Thoracic aorta (tissue), 2 donors: ENCODE results near the gene C15orf40. TPM values are rescaled to one million over a fixed set of nuclear protein-coding genes. Genes with fewer than 3 reads are reported as not detected.

ENCODE experiments used
- ATAC-seq: fragments of 150-250 bp; one replicate; pipeline ENCODE4 v1.8.0; 2017; ENCODE audit warnings: low read depth; ENCODE audit not compliant: insufficient number of reproducible peaks, low FRiP score
- DNase-seq: peaks from one replicate; pipeline ENCODE4 v3.0.0-alpha.2; 2020; ENCODE audit warnings: low spot score
- H3K27ac ChIP-seq, 2 donors: fragments of 200-600 bp; sonication (generic); 1 replicate in 1 of 2; 2 replicates in 1 of 2; pipeline ENCODE4 v1.5.1; 2016; ENCODE audit warnings: mild to moderate bottlenecking in 2 of 2, moderate library complexity in 2 of 2
- H3K27me3 ChIP-seq: fragments of 200-600 bp; sonication (generic); replicated peaks from 2 replicates; pipeline ENCODE4 v1.6.0; 2016; ENCODE audit warnings: mild to moderate bottlenecking; ENCODE audit not compliant: insufficient read depth
- H3K36me3 ChIP-seq: fragments of 200-600 bp; sonication (generic); one replicate; pipeline ENCODE4 v1.5.1; 2016
- H3K4me1 ChIP-seq, 2 donors: fragments of 200-600 bp; sonication (generic); 1 replicate in 1 of 2; 2 replicates in 1 of 2; pipeline versions ENCODE4 v1.5.1 to v1.6.0; 2016; ENCODE audit warnings: low read depth in 2 of 2, mild to moderate bottlenecking in 1 of 2; ENCODE audit not compliant: control insufficient read depth in 1 of 2
- H3K4me3 ChIP-seq: fragments of 200-600 bp; sonication (generic); 2 replicates; pipeline ENCODE4 v1.5.1; 2016; ENCODE audit warnings: mild to moderate bottlenecking
- H3K9me3 ChIP-seq: fragments of 200-600 bp; sonication (generic); 2 replicates; pipeline ENCODE4 v1.5.1; 2016
- CTCF ChIP-seq: fragments of 200-600 bp; sonication (generic); IDR thresholded peaks from one replicate; pipeline ENCODE4 v1.5.1; 2019; ENCODE audit warnings: antibody characterized with exemption
- total RNA-seq, 2 donors: library from RNA; depleted of rRNA; stranded (reverse); fragments of >200 nt; gene quantifications; one replicate each; pipeline versions ENCODE4 v1.1.0 to v1.2.3, GENCODE V29; 2016

C15orf40 gene
- total RNA-seq, 2 donors from 2014 or later: 10.2 to 16.7 TPM

GRCh38 chr15:82958638-82959037 is 52.8 kb downstream of the C15orf40 start:
- Histone ChIP-seq H3K27me3 (no peaks in the 10 kb centered on the region), H3K4me1 (no peaks in the 10 kb centered on the region), H3K27ac (no peak overlapping the region), H3K4me3 (no peak overlapping the region), H3K36me3 (no peaks in the 10 kb centered on the region), H3K9me3 (no peaks in the 10 kb centered on the region)
- DNase-seq: no peak
- no peak for TF ChIP-seq CTCF
- ATAC-seq: no peak

GRCh38 chr15:82952158-82953081 is 59.0 kb downstream of the C15orf40 start, which contains the start of gene HOMER2:
HOMER2 (minus strand) TSS chr15:82952720; CDS start chr15:82952535, 185 bp downstream.
- Histone ChIP-seq H3K4me1 (peaks cover 0 to 5% of the 10 kb centered on the region in 2 donors), H3K27me3 (no peaks in the 10 kb centered on the region), H3K27ac (no peak within 1 kb of the TSS), H3K4me3 (peak within 1 kb of the TSS; percentile 68), H3K9me3 (no peaks in the 10 kb centered on the region), H3K36me3 (no peaks in the 10 kb centered on the region)
- DNase-seq (no peak), ATAC-seq (no peak)
- no peak for TF ChIP-seq CTCF

DNA sequence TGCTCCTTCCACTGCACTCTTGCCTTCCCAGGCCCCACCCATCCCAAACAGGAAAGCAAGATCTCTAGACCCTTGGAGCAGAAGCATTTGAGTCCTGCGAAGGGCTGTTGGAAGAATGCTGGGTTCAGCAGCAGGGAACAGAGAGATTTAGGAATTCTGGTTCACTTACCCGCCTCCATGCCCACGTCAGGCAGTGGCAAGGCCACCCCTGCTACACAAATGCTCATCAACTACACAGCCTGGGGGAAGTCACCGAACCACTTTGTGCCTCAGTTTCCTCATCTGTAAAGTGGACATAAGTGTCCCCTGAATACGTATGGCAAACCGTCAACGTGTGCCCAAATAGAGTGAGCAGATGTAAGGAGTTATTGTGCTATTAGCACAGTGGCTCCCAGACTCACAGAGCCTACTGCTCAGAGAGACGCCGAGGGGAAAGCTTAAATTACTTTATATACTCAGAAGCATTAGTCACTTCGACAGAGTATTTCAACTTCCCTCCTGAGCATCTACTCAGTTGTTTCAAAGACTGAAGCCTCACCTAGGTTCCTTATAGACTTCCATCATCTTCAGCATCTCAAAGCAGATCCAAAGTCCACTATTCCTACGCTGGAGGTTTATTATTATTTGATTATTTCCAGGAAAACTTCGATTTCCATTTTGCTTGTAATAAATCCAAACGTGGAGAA is 59.8 kb downstream of the C15orf40 start:
- no peak for TF ChIP-seq CTCF
- peaks cover 0 to 5% of the 10 kb centered on the region in 2 donors for H3K4me1 ChIP-seq
- no peak overlapping the region for H3K27ac ChIP-seq
- no peaks in the 10 kb centered on the region for H3K36me3 ChIP-seq
- peak overlapping the region; percentile 68 for H3K4me3 ChIP-seq
- no peaks in the 10 kb centered on the region for H3K9me3 ChIP-seq
- no peaks in the 10 kb centered on the region for H3K27me3 ChIP-seq
- no peak for ATAC-seq
- DNase-seq: no peak

DNA sequence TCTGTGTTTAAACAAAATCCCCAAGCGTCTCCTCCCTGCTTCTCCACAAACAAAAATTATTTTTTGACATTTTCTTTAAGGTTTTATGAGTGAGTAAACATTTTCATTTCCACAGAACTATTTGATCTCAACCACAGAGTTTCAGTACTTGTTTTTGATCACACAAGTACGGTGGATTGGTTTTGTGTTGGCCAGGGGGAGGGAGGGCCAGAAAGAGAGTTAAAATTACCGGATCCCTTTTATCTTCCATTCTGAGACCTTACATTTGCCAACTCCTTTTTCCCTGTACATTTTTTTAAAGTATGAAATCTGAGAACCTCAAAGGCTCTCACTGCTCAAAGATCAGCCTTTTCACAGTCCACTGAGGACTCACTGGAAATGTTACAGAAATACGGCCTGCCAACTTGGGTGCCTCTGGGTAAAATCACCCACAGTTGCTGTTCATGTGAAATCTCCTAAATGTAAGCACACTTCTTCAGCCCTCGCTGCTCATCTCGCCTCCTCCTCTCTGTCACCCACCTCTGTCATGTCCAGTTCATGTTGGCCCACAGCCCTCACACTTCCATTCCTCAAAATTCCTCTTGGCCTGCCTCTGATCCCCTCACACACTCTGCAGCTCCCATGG is 60.6 kb downstream of the C15orf40 start:
- Histone ChIP-seq H3K4me3 (no peak overlapping the region), H3K27ac (no peak overlapping the region), H3K4me1 (peaks cover 0 to 5% of the 10 kb centered on the region in 2 donors), H3K36me3 (no peaks in the 10 kb centered on the region), H3K9me3 (no peaks in the 10 kb centered on the region), H3K27me3 (no peaks in the 10 kb centered on the region)
- no peak for TF ChIP-seq CTCF
- ATAC-seq (no peak), DNase-seq (no peak)

DNA sequence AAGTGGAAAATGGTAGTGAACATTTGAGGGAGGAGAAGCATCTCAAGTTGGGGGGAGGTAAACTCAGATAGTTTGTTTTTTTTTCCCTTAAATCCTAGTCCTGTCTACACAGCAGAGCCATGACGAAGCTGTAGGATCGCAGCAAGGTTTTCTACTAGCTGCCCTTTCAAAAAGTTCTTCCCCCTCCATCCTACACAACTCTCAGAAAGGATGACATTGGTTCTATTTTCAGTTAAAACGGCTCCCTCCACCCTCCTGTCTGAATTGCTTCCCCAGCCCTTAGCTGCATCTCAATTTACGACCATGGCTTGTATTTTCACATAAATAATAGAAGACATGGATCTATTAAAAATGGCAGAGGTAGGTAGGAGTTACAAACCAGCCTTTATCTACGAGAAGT is 61.1 kb downstream of the C15orf40 start:
- peaks cover 0 to 5% of the 10 kb centered on the region in 2 donors for H3K4me1 ChIP-seq
- no peak overlapping the region for H3K27ac ChIP-seq
- ATAC-seq (no peak), DNase-seq (no peak)
- no peak overlapping the region for H3K4me3 ChIP-seq
- H3K9me3 ChIP-seq: no peaks in the 10 kb centered on the region
- TF ChIP-seq CTCF: no peak
- no peaks in the 10 kb centered on the region for H3K36me3 ChIP-seq
- no peaks in the 10 kb centered on the region for H3K27me3 ChIP-seq
